ENCODE data around the gene SLC9A9. TPM values are rescaled to one million over a fixed set of nuclear protein-coding genes. Genes with fewer than 3 reads are reported as not detected.

Gene SLC9A9
- total and polyA plus RNA-seq, 10 of the 15 experiments (the other 5 are each of a cell fraction or from before 2014, with no cell fraction given) = 3.5 to 14.2 (median 9.3) TPM

- SMC1A ChIA-PET (ENCODE audit: uncharacterized antibody, unreplicated experiment) = interaction anchor here (0.6 to 0.8 kb wide), 2 partner anchors 178 to 804 kb away, joined by 3 to 4 read pairs; no protein-coding TSS in a partner anchor
- no peaks in the 10 kb centered on the region for H4K20me1 ChIP-seq (ENCODE audit: control insufficient read depth, insufficient read depth)
- no peak overlapping the region for H3K27ac ChIP-seq (ENCODE audit: control insufficient read depth, insufficient read depth)
- H3K4me1 ChIP-seq (ENCODE audit: control insufficient read depth, insufficient read depth, low read length) = no peaks in the 10 kb centered on the region
- H3K79me2 ChIP-seq (ENCODE audit: control insufficient read depth, insufficient read depth, low read length) = no peaks in the 10 kb centered on the region
- no peaks in the 10 kb centered on the region for H3K9me3 ChIP-seq (replicated peaks; ENCODE audit: control insufficient read depth, insufficient read depth, low read length)
- intact Hi-C loops (cut with micrococcal nuclease; ENCODE audit: unreplicated experiment) (no loop called here), in situ Hi-C loops (cut with MboI) (no loop called here)
- DNase-seq (ENCODE audit: low read depth, low spot score) (no peak), ATAC-seq (no peak), FAIRE-seq (no peak)
- H3K27me3 ChIP-seq (replicated peaks in 1 of 2; ENCODE audit: control insufficient read depth in 2 of 2, insufficient read depth in 2 of 2, low read length in 1 of 2) = no peaks in the 10 kb centered on the region
- CTCF ChIA-PET = no interaction called here
- POLR2A ChIA-PET = no interaction called here
- BruUV-seq (replicated peaks) = no TSS peak
- H3K4me3 ChIP-seq = no peak overlapping the region
- no peaks in the 10 kb centered on the region for H3K36me3 ChIP-seq (ENCODE audit: control insufficient read depth in 2 of 2, insufficient read depth in 2 of 2, low read length in 1 of 2)
- H2AFZ ChIP-seq (ENCODE audit: control insufficient read depth, low read depth, low read length) = no peak overlapping the region
- H3K4me2 ChIP-seq (ENCODE audit: control insufficient read depth, insufficient read depth) = no peak overlapping the region
- 0% methylated on average over 1 of the region's 1 CpG for WGBS (ENCODE audit: insufficient coverage, insufficient replicate concordance, low lambda C conversion rate, missing lambda C conversion rate)
- H3K9ac ChIP-seq (ENCODE audit: control insufficient read depth, insufficient read depth, low read length) = no peak overlapping the region
- RAD21 ChIA-PET (ENCODE audit: unreplicated experiment) = no interaction called here
- TF ChIP-seq E4F1 (IDR thresholded peaks at IDR 0.05; ENCODE audit: borderline replicate concordance, partially characterized antibody) (no peak), IRF3 (IDR thresholded peaks at IDR 0.05) (no peak), ZBTB11 (CRISPR knock-in tag; IDR thresholded peaks at IDR 0.05) (no peak), POLR2AphosphoS2 (IDR thresholded peaks at IDR 0.05; ENCODE audit: low read depth, low read length) (no peak), SMARCA5 (IDR thresholded peaks at IDR 0.05) (no peak), NR2C2 (IDR thresholded peaks at IDR 0.05; ENCODE audit: borderline replicate concordance, control insufficient read depth, insufficient read length, low read depth) (no peak), PRDM15 (CRISPR knock-in tag; IDR thresholded peaks at IDR 0.05) (no peak), BCL11A (IDR thresholded peaks at IDR 0.05; ENCODE audit: low read depth, low read length) (no peak), CREB1 (IDR thresholded peaks at IDR 0.05; ENCODE audit: low read depth) (no peak), CHD1 (IDR thresholded peaks at IDR 0.05; ENCODE audit: low read depth, low read length) (no peak), ASH2L (IDR thresholded peaks at IDR 0.05; ENCODE audit: borderline replicate concordance, low read depth) (no peak), NFYA (IDR thresholded peaks at IDR 0.05; ENCODE audit: borderline replicate concordance, low read depth, low read length) (no peak)
- TF ChIP-seq, protein P1, sequence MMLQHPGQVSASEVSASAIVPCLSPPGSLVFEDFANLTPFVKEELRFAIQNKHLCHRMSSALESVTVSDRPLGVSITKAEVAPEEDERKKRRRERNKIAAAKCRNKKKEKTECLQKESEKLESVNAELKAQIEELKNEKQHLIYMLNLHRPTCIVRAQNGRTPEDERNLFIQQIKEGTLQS (IDR thresholded peaks at IDR 0.05; ENCODE audit: borderline replicate concordance, extremely low read depth, low read depth, low read length) = no peak
These were observed 516.2 kb downstream of the SLC9A9 start for GRCh38 chr3:143332026-143332425.
